GM12878 (cell line): ENCODE measurements around the gene MYO1E. TPM values are rescaled to one million over a fixed set of nuclear protein-coding genes. Genes with fewer than 3 reads are reported as not detected.
A peak's percentile ranks its signal among the peaks of the same experiment; 100 is the strongest.

ENCODE experiments used
- ASH2L ChIP-seq: fragments of 300-600, 200-600 bp; sonication (generic); IDR thresholded peaks from 2 replicates; pipeline ENCODE4 v1.6.1; 2017; ENCODE audit warnings: low read depth, mild to moderate bottlenecking, borderline replicate concordance
- BACH1 ChIP-seq: fragments of 450-650 bp; IDR thresholded peaks from 2 replicates; pipeline ENCODE4 v1.6.1; 2017; ENCODE audit warnings: mild to moderate bottlenecking, borderline replicate concordance
- BHLHE40 ChIP-seq, 2 experiments: fragments of 450-650 bp in 1 of 2; IDR thresholded peaks; 2 replicates each; pipeline ENCODE4 v1.6.1; 2011 to 2017; ENCODE audit warnings: low read depth in 2 of 2, borderline replicate concordance in 1 of 2, improper control_type of control experiment in 1 of 2, low read length in 1 of 2, mild to moderate bottlenecking in 1 of 2
- CBX5 ChIP-seq: sonication (generic); IDR thresholded peaks from 2 replicates; pipeline ENCODE4 v1.6.1; 2016; ENCODE audit warnings: low read depth, moderate library complexity, mild to moderate bottlenecking, inconsistent platforms
- CHD1 ChIP-seq: IDR thresholded peaks from 2 replicates; pipeline ENCODE4 v1.6.1; 2012; ENCODE audit warnings: low read depth, low read length, improper control_type of control experiment
- FOXK2 ChIP-seq: fragments of 450-650 bp; IDR thresholded peaks from 2 replicates; pipeline ENCODE4 v1.6.1; 2017; ENCODE audit warnings: mild to moderate bottlenecking, moderate library complexity
- HDAC6 ChIP-seq: fragments of 200-600 bp; sonication (generic); IDR thresholded peaks from one replicate; pipeline ENCODE4 v1.8.0; 2017; ENCODE audit warnings: antibody characterized with exemption; ENCODE audit not compliant: unreplicated experiment
- NFYA ChIP-seq: IDR thresholded peaks from 2 replicates; pipeline ENCODE4 v1.6.1; 2011; ENCODE audit warnings: low read depth, mild to moderate bottlenecking, low read length, improper control_type of control experiment, borderline replicate concordance
- PAX8 ChIP-seq: fragments of 450-650 bp; IDR thresholded peaks from 2 replicates; pipeline ENCODE4 v1.6.1; 2017; ENCODE audit warnings: mild to moderate bottlenecking, moderate library complexity
- POLR2AphosphoS2 ChIP-seq: IDR thresholded peaks from 2 replicates; pipeline ENCODE4 v1.6.1; 2011; ENCODE audit warnings: low read depth, mild to moderate bottlenecking, low read length, improper control_type of control experiment, moderate library complexity
- POU2F2 ChIP-seq: IDR thresholded peaks from 3 replicates; pipeline ENCODE4 v1.6.1; 2011; ENCODE audit warnings: low read depth, mild to moderate bottlenecking, low read length, borderline replicate concordance
- SMAD1 ChIP-seq: fragments of 450-650 bp; IDR thresholded peaks from 2 replicates; pipeline ENCODE4 v1.6.1; 2018; ENCODE audit warnings: mild to moderate bottlenecking, low read depth; ENCODE audit not compliant: partially characterized antibody
- SMARCA5 ChIP-seq: fragments of 450-650 bp; IDR thresholded peaks from 2 replicates; pipeline ENCODE4 v1.6.1; 2017; ENCODE audit warnings: mild to moderate bottlenecking
- SP1 ChIP-seq: IDR thresholded peaks from one replicate; pipeline ENCODE4 v1.6.1; 2011; ENCODE audit warnings: low read depth, low read length
- SUPT20H ChIP-seq: IDR thresholded peaks from 2 replicates; pipeline ENCODE4 v1.6.1; 2011; ENCODE audit warnings: low read depth, mild to moderate bottlenecking, low read length, moderate library complexity, borderline replicate concordance; ENCODE audit not compliant: control insufficient read depth
- ZSCAN29 ChIP-seq: fragments of 450-650 bp; IDR thresholded peaks from 2 replicates; pipeline ENCODE4 v1.6.1; 2017; ENCODE audit warnings: mild to moderate bottlenecking, moderate library complexity
- polyA plus RNA-seq, 11 experiments: library from polyadenylated mRNA; depleted of rRNA in 4 of 11; unstranded in 6 of 11; stranded (reverse) in 5 of 11; fragments of >200 nt; fragmentation: Nextera tagmentation in 4 of 11; fragmentation: Illumina TruSeq in 1 of 11; extraction: Ambion mirVana in 4 of 11; extraction: Trizol in 1 of 11; gene quantifications; 1 replicate in 1 of 11; 2 replicates in 10 of 11; pipeline versions ENCODE4 v1.2.1 to v1.2.3, GENCODE V29; 2011 to 2016; ENCODE audit warnings: inconsistent platforms in 2 of 11, missing spikeins in 2 of 11, low read depth in 1 of 11
- total RNA-seq, 4 experiments: library from RNA; depleted of rRNA in 3 of 4; stranded (reverse); fragments of >200 nt in 3 of 4; fragmentation: Illumina TruSeq in 1 of 4; extraction: Trizol in 1 of 4; gene quantifications; 2 replicates each; pipeline versions ENCODE4 v1.2.1 to v1.2.3, GENCODE V29; 2013 to 2021
- TF ChIP-seq, protein P1 (sequence below): IDR thresholded peaks from 2 replicates; pipeline ENCODE4 v1.6.1; 2011; ENCODE audit warnings: borderline replicate concordance, low read depth, mild to moderate bottlenecking, moderate library complexity, low read length; ENCODE audit not compliant: insufficient read depth, poor library complexity, severe bottlenecking
- TF ChIP-seq, protein P2 (sequence below): fragments of 450-650 bp; IDR thresholded peaks from 2 replicates; pipeline ENCODE4 v1.6.1; 2017; ENCODE audit warnings: mild to moderate bottlenecking, moderate library complexity
- TF ChIP-seq, protein P3 (sequence below): IDR thresholded peaks from 2 replicates; pipeline ENCODE4 v1.6.1; 2011; ENCODE audit warnings: low read depth, mild to moderate bottlenecking, low read length, moderate library complexity, borderline replicate concordance; ENCODE audit errors: extremely low read depth
- TF ChIP-seq, protein P4 (sequence below): fragments of 450-650 bp; formaldehyde crosslinking; IDR thresholded peaks from 2 replicates; pipeline ENCODE4 v1.4.0; 2022; ENCODE audit warnings: mild to moderate bottlenecking, moderate library complexity

MYO1E gene
- total and polyA plus RNA-seq, 10 of the 15 experiments (the other 5 are each of a cell fraction or from before 2014, with no cell fraction given) = 10.3 to 266 (median 64.9) TPM

DNA sequence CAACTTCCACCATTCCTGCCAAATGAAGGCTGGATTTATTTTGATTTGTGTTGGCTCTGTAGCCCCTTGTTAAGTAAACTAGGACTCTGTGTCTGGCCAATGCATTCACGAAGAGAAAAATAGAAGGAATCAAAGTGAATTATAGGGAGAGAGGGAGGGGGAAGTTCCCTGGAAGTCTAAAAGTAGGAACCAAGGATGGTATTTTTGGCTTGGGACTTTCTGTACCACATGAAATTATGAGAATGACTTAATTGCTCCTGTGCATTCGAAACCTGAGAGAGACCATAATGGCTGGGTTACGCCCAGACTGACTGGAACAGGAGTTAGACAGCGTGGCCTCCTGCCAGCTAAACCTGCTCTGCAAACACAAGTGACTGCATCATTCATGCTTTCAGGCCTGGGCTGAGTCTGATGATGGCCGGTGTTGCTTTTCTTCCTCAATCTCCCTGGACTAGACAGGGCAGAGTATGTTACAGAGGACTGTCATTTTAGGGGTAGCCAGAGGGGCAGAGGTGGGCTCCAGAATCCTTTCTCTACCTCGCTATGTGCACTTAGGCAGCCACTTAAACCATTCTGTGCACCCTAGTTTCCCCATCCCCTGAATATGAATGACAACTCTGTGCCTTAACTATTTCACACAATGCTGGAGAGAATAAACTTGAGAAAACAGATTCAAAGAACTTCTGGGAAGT is 58.9 kb downstream of the MYO1E start (continued):
- TF ChIP-seq, protein P1, sequence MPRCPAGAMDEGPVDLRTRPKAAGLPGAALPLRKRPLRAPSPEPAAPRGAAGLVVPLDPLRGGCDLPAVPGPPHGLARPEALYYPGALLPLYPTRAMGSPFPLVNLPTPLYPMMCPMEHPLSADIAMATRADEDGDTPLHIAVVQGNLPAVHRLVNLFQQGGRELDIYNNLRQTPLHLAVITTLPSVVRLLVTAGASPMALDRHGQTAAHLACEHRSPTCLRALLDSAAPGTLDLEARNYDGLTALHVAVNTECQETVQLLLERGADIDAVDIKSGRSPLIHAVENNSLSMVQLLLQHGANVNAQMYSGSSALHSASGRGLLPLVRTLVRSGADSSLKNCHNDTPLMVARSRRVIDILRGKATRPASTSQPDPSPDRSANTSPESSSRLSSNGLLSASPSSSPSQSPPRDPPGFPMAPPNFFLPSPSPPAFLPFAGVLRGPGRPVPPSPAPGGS = peak; percentile 68
- TF ChIP-seq BHLHE40 (IDR thresholded peaks at IDR 0.05; ENCODE audit: borderline replicate concordance in 1 of 2, low read depth in 2 of 2, low read length in 1 of 2) (peak; percentile 37 to 53; a peak in 2 of 4 replicates), ZSCAN29 (no peak), CBX5 (no peak), BACH1 (no peak; the same call in 1 of the 2 replicates), PAX8 (no peak), POLR2AphosphoS2 (no peak), SMAD1 (peak; percentile 30), FOXK2 (no peak), HDAC6 (no peak), SUPT20H (no peak), ASH2L (no peak), NFYA (no peak), CHD1 (no peak), POU2F2 (0 out of 3 replicates have a peak, but pooled peaks have one; percentile 12), SMARCA5 (peak; percentile 27; the same call in 1 of the 2 replicates), SP1 (no peak)
- TF ChIP-seq, protein P2, sequence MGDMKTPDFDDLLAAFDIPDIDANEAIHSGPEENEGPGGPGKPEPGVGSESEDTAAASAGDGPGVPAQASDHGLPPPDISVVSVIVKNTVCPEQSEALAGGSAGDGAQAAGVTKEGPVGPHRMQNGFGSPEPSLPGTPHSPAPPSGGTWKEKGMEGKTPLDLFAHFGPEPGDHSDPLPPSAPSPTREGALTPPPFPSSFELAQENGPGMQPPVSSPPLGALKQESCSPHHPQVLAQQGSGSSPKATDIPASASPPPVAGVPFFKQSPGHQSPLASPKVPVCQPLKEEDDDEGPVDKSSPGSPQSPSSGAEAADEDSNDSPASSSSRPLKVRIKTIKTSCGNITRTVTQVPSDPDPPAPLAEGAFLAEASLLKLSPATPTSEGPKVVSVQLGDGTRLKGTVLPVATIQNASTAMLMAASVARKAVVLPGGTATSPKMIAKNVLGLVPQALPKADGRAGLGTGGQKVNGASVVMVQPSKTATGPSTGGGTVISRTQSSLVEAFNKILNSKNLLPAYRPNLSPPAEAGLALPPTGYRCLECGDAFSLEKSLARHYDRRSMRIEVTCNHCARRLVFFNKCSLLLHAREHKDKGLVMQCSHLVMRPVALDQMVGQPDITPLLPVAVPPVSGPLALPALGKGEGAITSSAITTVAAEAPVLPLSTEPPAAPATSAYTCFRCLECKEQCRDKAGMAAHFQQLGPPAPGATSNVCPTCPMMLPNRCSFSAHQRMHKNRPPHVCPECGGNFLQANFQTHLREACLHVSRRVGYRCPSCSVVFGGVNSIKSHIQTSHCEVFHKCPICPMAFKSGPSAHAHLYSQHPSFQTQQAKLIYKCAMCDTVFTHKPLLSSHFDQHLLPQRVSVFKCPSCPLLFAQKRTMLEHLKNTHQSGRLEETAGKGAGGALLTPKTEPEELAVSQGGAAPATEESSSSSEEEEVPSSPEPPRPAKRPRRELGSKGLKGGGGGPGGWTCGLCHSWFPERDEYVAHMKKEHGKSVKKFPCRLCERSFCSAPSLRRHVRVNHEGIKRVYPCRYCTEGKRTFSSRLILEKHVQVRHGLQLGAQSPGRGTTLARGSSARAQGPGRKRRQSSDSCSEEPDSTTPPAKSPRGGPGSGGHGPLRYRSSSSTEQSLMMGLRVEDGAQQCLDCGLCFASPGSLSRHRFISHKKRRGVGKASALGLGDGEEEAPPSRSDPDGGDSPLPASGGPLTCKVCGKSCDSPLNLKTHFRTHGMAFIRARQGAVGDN = peak; percentile 86
- TF ChIP-seq, protein P3, sequence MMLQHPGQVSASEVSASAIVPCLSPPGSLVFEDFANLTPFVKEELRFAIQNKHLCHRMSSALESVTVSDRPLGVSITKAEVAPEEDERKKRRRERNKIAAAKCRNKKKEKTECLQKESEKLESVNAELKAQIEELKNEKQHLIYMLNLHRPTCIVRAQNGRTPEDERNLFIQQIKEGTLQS = no peak
- TF ChIP-seq, protein P4, sequence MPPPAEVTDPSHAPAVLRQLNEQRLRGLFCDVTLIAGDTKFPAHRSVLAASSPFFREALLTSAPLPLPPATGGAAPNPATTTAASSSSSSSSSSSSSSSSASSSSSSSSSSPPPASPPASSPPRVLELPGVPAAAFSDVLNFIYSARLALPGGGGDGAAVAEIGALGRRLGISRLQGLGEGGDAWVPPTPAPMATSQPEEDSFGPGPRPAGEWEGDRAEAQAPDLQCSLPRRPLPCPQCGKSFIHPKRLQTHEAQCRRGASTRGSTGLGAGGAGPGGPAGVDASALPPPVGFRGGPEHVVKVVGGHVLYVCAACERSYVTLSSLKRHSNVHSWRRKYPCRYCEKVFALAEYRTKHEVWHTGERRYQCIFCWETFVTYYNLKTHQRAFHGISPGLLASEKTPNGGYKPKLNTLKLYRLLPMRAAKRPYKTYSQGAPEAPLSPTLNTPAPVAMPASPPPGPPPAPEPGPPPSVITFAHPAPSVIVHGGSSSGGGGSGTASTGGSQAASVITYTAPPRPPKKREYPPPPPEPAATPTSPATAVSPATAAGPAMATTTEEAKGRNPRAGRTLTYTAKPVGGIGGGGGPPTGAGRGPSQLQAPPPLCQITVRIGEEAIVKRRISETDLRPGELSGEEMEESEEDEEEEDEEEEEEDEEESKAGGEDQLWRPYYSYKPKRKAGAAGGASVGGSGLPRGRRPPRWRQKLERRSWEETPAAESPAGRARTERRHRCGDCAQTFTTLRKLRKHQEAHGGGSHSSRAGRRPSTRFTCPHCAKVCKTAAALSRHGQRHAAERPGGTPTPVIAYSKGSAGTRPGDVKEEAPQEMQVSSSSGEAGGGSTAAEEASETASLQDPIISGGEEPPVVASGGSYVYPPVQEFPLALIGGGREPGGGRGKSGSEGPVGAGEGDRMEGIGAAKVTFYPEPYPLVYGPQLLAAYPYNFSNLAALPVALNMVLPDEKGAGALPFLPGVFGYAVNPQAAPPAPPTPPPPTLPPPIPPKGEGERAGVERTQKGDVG = no peak
